ENCODE results near the gene LUC7L.
"Not testable (repeated sequence)": the region's sequence is repeated elsewhere in the genome, so short reads cannot be mapped to it uniquely, and the experiment has no call there.

LUC7L gene

DNA sequence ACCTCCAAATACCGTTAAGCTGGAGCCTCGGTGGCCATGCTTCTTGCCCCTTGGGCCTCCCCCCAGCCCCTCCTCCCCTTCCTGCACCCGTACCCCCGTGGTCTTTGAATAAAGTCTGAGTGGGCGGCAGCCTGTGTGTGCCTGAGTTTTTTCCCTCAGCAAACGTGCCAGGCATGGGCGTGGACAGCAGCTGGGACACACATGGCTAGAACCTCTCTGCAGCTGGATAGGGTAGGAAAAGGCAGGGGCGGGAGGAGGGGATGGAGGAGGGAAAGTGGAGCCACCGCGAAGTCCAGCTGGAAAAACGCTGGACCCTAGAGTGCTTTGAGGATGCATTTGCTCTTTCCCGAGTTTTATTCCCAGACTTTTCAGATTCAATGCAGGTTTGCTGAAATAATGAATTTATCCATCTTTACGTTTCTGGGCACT, 51.8 kb downstream of the LUC7L start:
- Histone ChIP-seq H3K27ac (ENCODE audit: poor library complexity, severe bottlenecking) (no peak overlapping the region), H3K27me3 (ENCODE audit: insufficient read depth, poor library complexity, severe bottlenecking) (peaks cover 51% of the 10 kb centered on the region), H3K9me3 (ENCODE audit: severe bottlenecking) (no peaks in the 10 kb centered on the region), H3K36me3 (ENCODE audit: low read depth) (no peaks in the 10 kb centered on the region), H3K4me1 (ENCODE audit: insufficient read depth, poor library complexity, severe bottlenecking) (no peaks in the 10 kb centered on the region), H3K4me3 (ENCODE audit: severe bottlenecking) (no peak overlapping the region)
- ATAC-seq (ENCODE audit: low read depth) (no peak), DNase-seq (ENCODE audit: low spot score) (no peak)
- TF ChIP-seq, protein P1, sequence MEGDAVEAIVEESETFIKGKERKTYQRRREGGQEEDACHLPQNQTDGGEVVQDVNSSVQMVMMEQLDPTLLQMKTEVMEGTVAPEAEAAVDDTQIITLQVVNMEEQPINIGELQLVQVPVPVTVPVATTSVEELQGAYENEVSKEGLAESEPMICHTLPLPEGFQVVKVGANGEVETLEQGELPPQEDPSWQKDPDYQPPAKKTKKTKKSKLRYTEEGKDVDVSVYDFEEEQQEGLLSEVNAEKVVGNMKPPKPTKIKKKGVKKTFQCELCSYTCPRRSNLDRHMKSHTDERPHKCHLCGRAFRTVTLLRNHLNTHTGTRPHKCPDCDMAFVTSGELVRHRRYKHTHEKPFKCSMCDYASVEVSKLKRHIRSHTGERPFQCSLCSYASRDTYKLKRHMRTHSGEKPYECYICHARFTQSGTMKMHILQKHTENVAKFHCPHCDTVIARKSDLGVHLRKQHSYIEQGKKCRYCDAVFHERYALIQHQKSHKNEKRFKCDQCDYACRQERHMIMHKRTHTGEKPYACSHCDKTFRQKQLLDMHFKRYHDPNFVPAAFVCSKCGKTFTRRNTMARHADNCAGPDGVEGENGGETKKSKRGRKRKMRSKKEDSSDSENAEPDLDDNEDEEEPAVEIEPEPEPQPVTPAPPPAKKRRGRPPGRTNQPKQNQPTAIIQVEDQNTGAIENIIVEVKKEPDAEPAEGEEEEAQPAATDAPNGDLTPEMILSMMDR (IDR thresholded peaks at IDR 0.05; ENCODE audit: poor library complexity, severe bottlenecking), result no peak

DNA sequence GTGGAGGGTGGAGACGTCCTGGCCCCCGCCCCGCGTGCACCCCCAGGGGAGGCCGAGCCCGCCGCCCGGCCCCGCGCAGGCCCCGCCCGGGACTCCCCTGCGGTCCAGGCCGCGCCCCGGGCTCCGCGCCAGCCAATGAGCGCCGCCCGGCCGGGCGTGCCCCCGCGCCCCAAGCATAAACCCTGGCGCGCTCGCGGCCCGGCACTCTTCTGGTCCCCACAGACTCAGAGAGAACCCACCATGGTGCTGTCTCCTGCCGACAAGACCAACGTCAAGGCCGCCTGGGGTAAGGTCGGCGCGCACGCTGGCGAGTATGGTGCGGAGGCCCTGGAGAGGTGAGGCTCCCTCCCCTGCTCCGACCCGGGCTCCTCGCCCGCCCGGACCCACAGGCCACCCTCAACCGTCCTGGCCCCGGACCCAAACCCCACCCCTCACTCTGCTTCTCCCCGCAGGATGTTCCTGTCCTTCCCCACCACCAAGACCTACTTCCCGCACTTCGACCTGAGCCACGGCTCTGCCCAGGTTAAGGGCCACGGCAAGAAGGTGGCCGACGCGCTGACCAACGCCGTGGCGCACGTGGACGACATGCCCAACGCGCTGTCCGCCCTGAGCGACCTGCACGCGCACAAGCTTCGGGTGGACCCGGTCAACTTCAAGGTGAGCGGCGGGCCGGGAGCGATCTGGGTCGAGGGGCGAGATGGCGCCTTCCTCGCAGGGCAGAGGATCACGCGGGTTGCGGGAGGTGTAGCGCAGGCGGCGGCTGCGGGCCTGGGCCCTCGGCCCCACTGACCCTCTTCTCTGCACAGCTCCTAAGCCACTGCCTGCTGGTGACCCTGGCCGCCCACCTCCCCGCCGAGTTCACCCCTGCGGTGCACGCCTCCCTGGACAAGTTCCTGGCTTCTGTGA, 52.5 kb downstream of the LUC7L start, which contains the start of gene HBA1:
Gene HBA1, plus strand, starts transcription at position 204 of the 906 bp plus-strand sequence. Its CDS starts 37 bp downstream, at position 241.
- not testable (repeated sequence) for H3K27ac ChIP-seq (ENCODE audit: poor library complexity, severe bottlenecking); H3K36me3 ChIP-seq (ENCODE audit: low read depth); H3K9me3 ChIP-seq (ENCODE audit: severe bottlenecking); H3K4me1 ChIP-seq (ENCODE audit: insufficient read depth, poor library complexity, severe bottlenecking); H3K4me3 ChIP-seq (ENCODE audit: severe bottlenecking); ATAC-seq (ENCODE audit: low read depth); DNase-seq (ENCODE audit: low spot score)
- H3K27me3 ChIP-seq (ENCODE audit: insufficient read depth, poor library complexity, severe bottlenecking), result peaks cover 53% of the 10 kb centered on the region

DNA sequence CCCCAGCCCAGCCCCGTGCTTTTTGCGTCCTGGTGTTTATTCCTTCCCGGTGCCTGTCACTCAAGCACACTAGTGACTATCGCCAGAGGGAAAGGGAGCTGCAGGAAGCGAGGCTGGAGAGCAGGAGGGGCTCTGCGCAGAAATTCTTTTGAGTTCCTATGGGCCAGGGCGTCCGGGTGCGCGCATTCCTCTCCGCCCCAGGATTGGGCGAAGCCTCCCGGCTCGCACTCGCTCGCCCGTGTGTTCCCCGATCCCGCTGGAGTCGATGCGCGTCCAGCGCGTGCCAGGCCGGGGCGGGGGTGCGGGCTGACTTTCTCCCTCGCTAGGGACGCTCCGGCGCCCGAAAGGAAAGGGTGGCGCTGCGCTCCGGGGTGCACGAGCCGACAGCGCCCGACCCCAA, 53.2 kb downstream of the LUC7L start:
- peaks cover 60% of the 10 kb centered on the region for H3K27me3 ChIP-seq (ENCODE audit: insufficient read depth, poor library complexity, severe bottlenecking)
- not testable (repeated sequence) for H3K36me3 ChIP-seq (ENCODE audit: low read depth); H3K27ac ChIP-seq (ENCODE audit: poor library complexity, severe bottlenecking); H3K4me3 ChIP-seq (ENCODE audit: severe bottlenecking); ATAC-seq (ENCODE audit: low read depth); H3K9me3 ChIP-seq (ENCODE audit: severe bottlenecking); H3K4me1 ChIP-seq (ENCODE audit: insufficient read depth, poor library complexity, severe bottlenecking); DNase-seq (ENCODE audit: low spot score)

DNA sequence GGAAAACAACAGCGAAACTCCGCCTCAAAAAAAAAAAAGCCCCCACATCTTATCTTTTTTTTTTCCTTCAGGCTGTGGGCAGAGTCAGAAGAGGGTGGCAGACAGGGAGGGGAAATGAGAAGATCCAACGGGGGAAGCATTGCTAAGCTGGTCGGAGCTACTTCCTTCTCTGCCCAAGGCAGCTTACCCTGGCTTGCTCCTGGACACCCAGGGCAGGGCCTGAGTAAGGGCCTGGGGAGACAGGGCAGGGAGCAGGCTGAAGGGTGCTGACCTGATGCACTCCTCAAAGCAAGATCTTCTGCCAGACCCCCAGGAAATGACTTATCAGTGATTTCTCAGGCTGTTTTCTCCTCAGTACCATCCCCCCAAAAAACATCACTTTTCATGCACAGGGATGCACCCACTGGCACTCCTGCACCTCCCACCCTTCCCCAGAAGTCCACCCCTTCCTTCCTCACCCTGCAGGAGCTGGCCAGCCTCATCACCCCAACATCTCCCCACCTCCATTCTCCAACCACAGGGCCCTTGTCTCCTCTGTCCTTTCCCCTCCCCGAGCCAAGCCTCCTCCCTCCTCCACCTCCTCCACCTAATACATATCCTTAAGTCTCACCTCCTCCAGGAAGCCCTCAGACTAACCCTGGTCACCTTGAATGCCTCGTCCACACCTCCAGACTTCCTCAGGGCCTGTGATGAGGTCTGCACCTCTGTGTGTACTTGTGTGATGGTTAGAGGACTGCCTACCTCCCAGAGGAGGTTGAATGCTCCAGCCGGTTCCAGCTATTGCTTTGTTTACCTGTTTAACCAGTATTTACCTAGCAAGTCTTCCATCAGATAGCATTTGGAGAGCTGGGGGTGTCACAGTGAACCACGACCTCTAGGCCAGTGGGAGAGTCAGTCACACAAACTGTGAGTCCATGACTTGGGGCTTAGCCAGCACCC, 54.0 kb downstream of the LUC7L start:
- no peaks in the 10 kb centered on the region for H3K4me1 ChIP-seq (ENCODE audit: insufficient read depth, poor library complexity, severe bottlenecking)
- H3K27me3 ChIP-seq (ENCODE audit: insufficient read depth, poor library complexity, severe bottlenecking), result peaks cover 68% of the 10 kb centered on the region
- DNase-seq (ENCODE audit: low spot score), result no peak
- no peak for ATAC-seq (ENCODE audit: low read depth)
- H3K9me3 ChIP-seq (ENCODE audit: severe bottlenecking), result no peaks in the 10 kb centered on the region
- TF ChIP-seq, protein P1 (IDR thresholded peaks at IDR 0.05; ENCODE audit: poor library complexity, severe bottlenecking), result no peak
- H3K4me3 ChIP-seq (ENCODE audit: severe bottlenecking), result no peak overlapping the region
- no peak overlapping the region for H3K27ac ChIP-seq (ENCODE audit: poor library complexity, severe bottlenecking)
- no peaks in the 10 kb centered on the region for H3K36me3 ChIP-seq (ENCODE audit: low read depth)

DNA sequence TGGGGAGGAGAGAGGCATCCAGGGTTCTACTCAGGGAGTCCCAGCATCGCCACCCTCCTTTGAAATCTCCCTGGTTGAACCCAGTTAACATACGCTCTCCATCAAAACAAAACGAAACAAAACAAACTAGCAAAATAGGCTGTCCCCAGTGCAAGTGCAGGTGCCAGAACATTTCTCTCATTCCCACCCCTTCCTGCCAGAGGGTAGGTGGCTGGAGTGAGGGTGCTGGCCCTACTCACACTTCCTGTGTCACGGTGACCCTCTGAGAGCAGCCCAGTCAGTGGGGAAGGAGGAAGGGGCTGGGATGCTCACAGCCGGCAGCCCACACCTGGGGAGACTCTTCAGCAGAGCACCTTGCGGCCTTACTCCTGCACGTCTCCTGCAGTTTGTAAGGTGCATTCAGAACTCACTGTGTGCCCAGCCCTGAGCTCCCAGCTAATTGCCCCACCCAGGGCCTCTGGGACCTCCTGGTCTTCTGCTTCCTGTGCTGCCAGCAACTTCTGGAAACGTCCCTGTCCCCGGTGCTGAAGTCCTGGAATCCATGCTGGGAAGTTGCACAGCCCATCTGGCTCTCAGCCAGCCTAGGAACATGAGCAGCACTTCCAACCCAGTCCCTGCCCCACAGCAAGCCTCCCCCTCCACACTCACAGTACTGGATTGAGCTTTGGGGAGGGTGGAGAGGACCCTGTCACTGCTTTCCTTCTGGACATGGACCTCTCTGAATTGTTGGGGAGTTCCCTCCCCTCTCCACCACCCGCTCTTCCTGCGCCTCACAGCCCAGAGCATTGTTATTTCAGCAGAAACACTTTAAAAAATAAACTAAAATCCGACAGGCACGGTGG, 55.1 kb downstream of the LUC7L start:
- H3K27ac ChIP-seq (ENCODE audit: poor library complexity, severe bottlenecking); DNase-seq (ENCODE audit: low spot score); H3K4me1 ChIP-seq (ENCODE audit: insufficient read depth, poor library complexity, severe bottlenecking); H3K36me3 ChIP-seq (ENCODE audit: low read depth); ATAC-seq (ENCODE audit: low read depth); H3K4me3 ChIP-seq (ENCODE audit: severe bottlenecking); H3K9me3 ChIP-seq (ENCODE audit: severe bottlenecking): not testable (repeated sequence)
- H3K27me3 ChIP-seq (ENCODE audit: insufficient read depth, poor library complexity, severe bottlenecking), result peaks cover 61% of the 10 kb centered on the region

DNA sequence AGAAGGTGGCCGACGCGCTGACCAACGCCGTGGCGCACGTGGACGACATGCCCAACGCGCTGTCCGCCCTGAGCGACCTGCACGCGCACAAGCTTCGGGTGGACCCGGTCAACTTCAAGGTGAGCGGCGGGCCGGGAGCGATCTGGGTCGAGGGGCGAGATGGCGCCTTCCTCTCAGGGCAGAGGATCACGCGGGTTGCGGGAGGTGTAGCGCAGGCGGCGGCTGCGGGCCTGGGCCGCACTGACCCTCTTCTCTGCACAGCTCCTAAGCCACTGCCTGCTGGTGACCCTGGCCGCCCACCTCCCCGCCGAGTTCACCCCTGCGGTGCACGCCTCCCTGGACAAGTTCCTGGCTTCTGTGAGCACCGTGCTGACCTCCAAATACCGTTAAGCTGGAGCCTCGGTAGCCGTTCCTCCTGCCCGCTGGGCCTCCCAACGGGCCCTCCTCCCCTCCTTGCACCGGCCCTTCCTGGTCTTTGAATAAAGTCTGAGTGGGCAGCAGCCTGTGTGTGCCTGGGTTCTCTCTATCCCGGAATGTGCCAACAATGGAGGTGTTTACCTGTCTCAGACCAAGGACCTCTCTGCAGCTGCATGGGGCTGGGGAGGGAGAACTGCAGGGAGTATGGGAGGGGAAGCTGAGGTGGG, 55.9 kb downstream of the LUC7L start:
- H3K27ac ChIP-seq (ENCODE audit: poor library complexity, severe bottlenecking); ATAC-seq (ENCODE audit: low read depth); DNase-seq (ENCODE audit: low spot score); H3K4me3 ChIP-seq (ENCODE audit: severe bottlenecking); H3K4me1 ChIP-seq (ENCODE audit: insufficient read depth, poor library complexity, severe bottlenecking); H3K9me3 ChIP-seq (ENCODE audit: severe bottlenecking); H3K36me3 ChIP-seq (ENCODE audit: low read depth): not testable (repeated sequence)
- H3K27me3 ChIP-seq (ENCODE audit: insufficient read depth, poor library complexity, severe bottlenecking), result peaks cover 55% of the 10 kb centered on the region

DNA sequence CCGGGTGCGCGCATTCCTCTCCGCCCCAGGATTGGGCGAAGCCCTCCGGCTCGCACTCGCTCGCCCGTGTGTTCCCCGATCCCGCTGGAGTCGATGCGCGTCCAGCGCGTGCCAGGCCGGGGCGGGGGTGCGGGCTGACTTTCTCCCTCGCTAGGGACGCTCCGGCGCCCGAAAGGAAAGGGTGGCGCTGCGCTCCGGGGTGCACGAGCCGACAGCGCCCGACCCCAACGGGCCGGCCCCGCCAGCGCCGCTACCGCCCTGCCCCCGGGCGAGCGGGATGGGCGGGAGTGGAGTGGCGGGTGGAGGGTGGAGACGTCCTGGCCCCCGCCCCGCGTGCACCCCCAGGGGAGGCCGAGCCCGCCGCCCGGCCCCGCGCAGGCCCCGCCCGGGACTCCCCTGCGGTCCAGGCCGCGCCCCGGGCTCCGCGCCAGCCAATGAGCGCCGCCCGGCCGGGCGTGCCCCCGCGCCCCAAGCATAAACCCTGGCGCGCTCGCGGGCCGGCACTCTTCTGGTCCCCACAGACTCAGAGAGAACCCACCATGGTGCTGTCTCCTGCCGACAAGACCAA, 56.8 kb downstream of the LUC7L start, which contains the start of gene HBA2:
Gene HBA2, plus strand, starts transcription at position 503 of the 568 bp plus-strand sequence. Its CDS starts 37 bp downstream, at position 540.
- not testable (repeated sequence) for ATAC-seq (ENCODE audit: low read depth); H3K27ac ChIP-seq (ENCODE audit: poor library complexity, severe bottlenecking); H3K4me1 ChIP-seq (ENCODE audit: insufficient read depth, poor library complexity, severe bottlenecking); H3K4me3 ChIP-seq (ENCODE audit: severe bottlenecking); H3K9me3 ChIP-seq (ENCODE audit: severe bottlenecking); DNase-seq (ENCODE audit: low spot score); H3K36me3 ChIP-seq (ENCODE audit: low read depth)
- peaks cover 55% of the 10 kb centered on the region for H3K27me3 ChIP-seq (ENCODE audit: insufficient read depth, poor library complexity, severe bottlenecking)

Measured in RWPE2 (cell line).